ENCODE measurements around the gene ARHGAP1.

The ARHGAP1 gene

DNA sequence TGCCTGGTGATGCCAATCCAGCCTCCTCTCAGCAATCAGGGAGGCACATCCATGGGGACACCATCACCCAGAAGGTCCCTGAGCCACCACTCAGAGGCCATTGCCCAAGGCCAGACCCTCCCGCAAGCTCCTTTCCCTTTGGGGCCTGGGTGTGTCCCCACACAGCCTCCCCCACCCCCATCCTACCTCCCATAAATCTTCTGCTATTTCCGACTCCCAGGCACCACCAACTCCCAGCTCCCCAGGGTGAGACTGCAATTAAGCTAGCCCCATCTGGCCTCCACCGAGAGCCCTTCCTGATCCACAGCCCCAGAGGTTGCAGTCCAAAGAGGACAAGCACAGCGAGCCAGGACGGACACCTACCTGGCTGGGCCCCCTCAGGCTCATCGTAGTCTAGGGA, 6.3 kb downstream of the ARHGAP1 start:
- no CpG with 5 or more reads among the region's 6 CpGs for WGBS (ENCODE audit: insufficient coverage, insufficient read length)
- H3K4me1 ChIP-seq (ENCODE audit: control insufficient read depth, insufficient read depth, low read length) = no peaks in the 10 kb centered on the region
- peaks cover 4% of the 10 kb centered on the region; the same call in 1 of the 2 replicates for H3K36me3 ChIP-seq (ENCODE audit: control insufficient read depth, insufficient read depth, low read length)
- no peak for DNase-seq (ENCODE audit: low read depth, low spot score)
- no peaks in the 10 kb centered on the region for H3K27me3 ChIP-seq (ENCODE audit: control insufficient read depth, insufficient read depth, low read length)
- no peak overlapping the region for H3K4me3 ChIP-seq (ENCODE audit: low read length)
- no peaks in the 10 kb centered on the region for H3K9me3 ChIP-seq (ENCODE audit: control insufficient read depth, insufficient read depth, low read length)
- H3K27ac ChIP-seq (ENCODE audit: low read length) = no peak overlapping the region

DNA sequence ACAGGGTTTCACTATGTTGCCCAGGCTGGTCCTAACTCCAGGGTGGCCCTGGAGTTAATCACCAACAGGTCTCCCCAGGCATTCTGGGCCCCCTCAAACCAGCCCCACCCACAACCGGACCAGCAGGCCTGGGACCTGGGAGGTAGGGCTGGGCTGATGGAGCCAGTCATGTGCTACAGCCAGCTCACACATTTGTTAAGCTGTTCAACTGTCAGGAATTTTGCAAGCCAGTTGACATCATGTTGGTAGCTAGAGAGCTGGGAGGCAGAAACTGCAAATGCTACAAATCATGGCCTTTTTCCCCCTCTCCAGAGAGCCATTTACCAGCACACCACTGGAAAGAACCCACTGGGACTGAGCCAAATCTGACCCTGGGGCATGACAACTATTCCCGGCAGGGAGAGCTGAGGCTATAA, 6.8 kb downstream of the ARHGAP1 start:
- no CpG with 5 or more reads among the region's 2 CpGs for WGBS (ENCODE audit: insufficient coverage, insufficient read length)
- H3K36me3 ChIP-seq (ENCODE audit: control insufficient read depth, insufficient read depth, low read length) = peaks cover 4% of the 10 kb centered on the region; the same call in 1 of the 2 replicates
- no peak for DNase-seq (ENCODE audit: low read depth, low spot score)
- no peaks in the 10 kb centered on the region for H3K9me3 ChIP-seq (ENCODE audit: control insufficient read depth, insufficient read depth, low read length)
- no peaks in the 10 kb centered on the region for H3K4me1 ChIP-seq (ENCODE audit: control insufficient read depth, insufficient read depth, low read length)
- H3K4me3 ChIP-seq (ENCODE audit: low read length) = no peak overlapping the region
- H3K27ac ChIP-seq (ENCODE audit: low read length) = no peak overlapping the region
- no peaks in the 10 kb centered on the region for H3K27me3 ChIP-seq (ENCODE audit: control insufficient read depth, insufficient read depth, low read length)

DNA sequence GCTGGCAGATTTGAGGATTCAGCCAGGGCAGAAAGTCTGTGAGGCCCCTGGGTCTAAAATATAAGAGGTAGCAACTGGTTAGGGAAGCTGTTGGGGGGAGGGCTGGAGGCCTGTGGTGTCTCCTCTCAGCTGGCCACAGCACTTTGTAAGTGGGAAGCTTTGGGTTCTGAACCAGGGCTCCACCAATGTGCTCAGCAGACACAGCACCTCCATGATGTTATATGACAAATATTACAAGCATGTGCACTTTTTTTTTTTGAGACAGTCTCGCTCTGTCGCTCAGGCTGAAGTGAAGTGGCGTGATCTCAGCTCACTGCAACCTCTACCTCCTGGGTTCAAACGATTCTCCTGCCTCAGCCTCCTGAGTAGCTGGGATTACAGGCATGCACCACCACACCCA, 8.0 kb downstream of the ARHGAP1 start:
- no peaks in the 10 kb centered on the region for H3K4me1 ChIP-seq (ENCODE audit: control insufficient read depth, insufficient read depth, low read length)
- H3K36me3 ChIP-seq (ENCODE audit: control insufficient read depth, insufficient read depth, low read length) = peaks cover 4% of the 10 kb centered on the region; the same call in 1 of the 2 replicates
- no peaks in the 10 kb centered on the region for H3K9me3 ChIP-seq (ENCODE audit: control insufficient read depth, insufficient read depth, low read length)
- no peaks in the 10 kb centered on the region for H3K27me3 ChIP-seq (ENCODE audit: control insufficient read depth, insufficient read depth, low read length)
- H3K4me3 ChIP-seq (ENCODE audit: low read length) = no peak overlapping the region
- WGBS (ENCODE audit: insufficient coverage, insufficient read length) = no CpG with 5 or more reads among the region's 4 CpGs
- DNase-seq (ENCODE audit: low read depth, low spot score) = no peak
- no peak overlapping the region for H3K27ac ChIP-seq (ENCODE audit: low read length)

GRCh38 chr11:46690702-46691101, 9.7 kb downstream of the ARHGAP1 start:
- H3K27ac ChIP-seq (ENCODE audit: low read length) = no peak overlapping the region
- H3K4me1 ChIP-seq (ENCODE audit: control insufficient read depth, insufficient read depth, low read length) = no peaks in the 10 kb centered on the region
- peaks cover 3% of the 10 kb centered on the region; the same call in 1 of the 2 replicates for H3K36me3 ChIP-seq (ENCODE audit: control insufficient read depth, insufficient read depth, low read length)
- WGBS (ENCODE audit: insufficient coverage, insufficient read length) = no CpG with 5 or more reads among the region's 1 CpG
- H3K9me3 ChIP-seq (ENCODE audit: control insufficient read depth, insufficient read depth, low read length) = no peaks in the 10 kb centered on the region
- H3K4me3 ChIP-seq (ENCODE audit: low read length) = no peak overlapping the region
- no peaks in the 10 kb centered on the region for H3K27me3 ChIP-seq (ENCODE audit: control insufficient read depth, insufficient read depth, low read length)
- no peak for DNase-seq (ENCODE audit: low read depth, low spot score)

GRCh38 chr11:46686886-46687795, 13.3 kb downstream of the ARHGAP1 start:
- H3K4me3 ChIP-seq (ENCODE audit: low read length) = no peak overlapping the region
- H3K36me3 ChIP-seq (ENCODE audit: control insufficient read depth, insufficient read depth, low read length) = no peaks in the 10 kb centered on the region
- WGBS (ENCODE audit: insufficient coverage, insufficient read length) = no CpG with 5 or more reads among the region's 15 CpGs
- no peak for DNase-seq (ENCODE audit: low read depth, low spot score)
- no peaks in the 10 kb centered on the region for H3K9me3 ChIP-seq (ENCODE audit: control insufficient read depth, insufficient read depth, low read length)
- no peaks in the 10 kb centered on the region for H3K27me3 ChIP-seq (ENCODE audit: control insufficient read depth, insufficient read depth, low read length)
- no peaks in the 10 kb centered on the region for H3K4me1 ChIP-seq (ENCODE audit: control insufficient read depth, insufficient read depth, low read length)
- no peak overlapping the region for H3K27ac ChIP-seq (ENCODE audit: low read length)

GRCh38 chr11:46684367-46684766, 16.1 kb downstream of the ARHGAP1 start:
- Histone ChIP-seq H3K36me3 (ENCODE audit: control insufficient read depth, insufficient read depth, low read length) (peaks cover 6% of the 10 kb centered on the region), H3K4me1 (ENCODE audit: control insufficient read depth, insufficient read depth, low read length) (no peaks in the 10 kb centered on the region), H3K27me3 (ENCODE audit: control insufficient read depth, insufficient read depth, low read length) (no peaks in the 10 kb centered on the region), H3K9me3 (ENCODE audit: control insufficient read depth, insufficient read depth, low read length) (no peaks in the 10 kb centered on the region), H3K4me3 (ENCODE audit: low read length) (no peak overlapping the region), H3K27ac (ENCODE audit: low read length) (no peak overlapping the region)
- DNase-seq (ENCODE audit: low read depth, low spot score) = no peak
- WGBS (ENCODE audit: insufficient coverage, insufficient read length) = no CpG with 5 or more reads among the region's 3 CpGs

DNA sequence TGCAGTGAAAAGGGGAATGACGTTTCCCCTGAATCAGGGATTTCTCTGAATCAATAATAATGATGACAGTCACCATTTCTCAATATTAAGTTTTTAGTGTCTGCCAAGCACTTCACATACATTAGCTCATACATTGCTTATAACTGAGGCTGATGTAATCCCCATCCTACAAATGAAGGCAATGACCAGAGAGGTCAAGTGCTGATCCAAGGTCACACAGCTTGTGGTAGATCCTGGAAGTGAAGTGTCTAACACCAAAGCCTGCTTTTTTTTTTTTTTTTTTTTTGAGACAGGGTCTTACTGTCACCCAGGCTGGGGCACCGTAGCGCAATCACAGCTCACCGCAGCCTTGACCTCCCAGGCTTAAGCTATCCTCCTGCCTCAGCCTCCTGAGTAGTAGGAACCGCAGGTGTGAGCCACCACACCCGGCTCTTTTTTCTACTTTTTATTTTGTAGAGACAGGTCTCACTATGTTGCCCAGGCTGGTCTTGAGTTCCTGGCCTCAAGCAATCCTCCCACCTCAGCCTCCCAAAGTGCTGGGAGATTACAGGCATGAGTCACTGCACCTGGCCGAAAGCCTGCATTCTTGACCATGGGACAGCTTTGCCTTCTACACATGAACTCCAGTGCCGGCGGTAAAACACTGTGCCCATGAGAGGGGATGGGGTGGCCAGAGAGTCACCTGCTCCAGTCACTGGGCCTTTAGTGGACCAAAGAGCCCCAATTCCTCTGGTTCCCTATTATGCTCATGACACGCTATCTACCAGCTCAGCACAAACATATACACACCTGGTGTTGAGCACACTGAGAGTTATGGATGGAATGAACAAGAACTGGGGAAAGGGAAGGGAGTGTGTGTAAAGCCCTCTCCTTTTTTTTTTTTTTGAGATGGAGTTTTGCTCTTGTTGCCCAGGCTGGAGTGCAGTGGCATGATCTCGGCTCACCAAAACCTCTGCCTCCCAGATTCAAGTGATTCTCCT, 17.4 kb downstream of the ARHGAP1 start:
- Histone ChIP-seq H3K36me3 (ENCODE audit: control insufficient read depth, insufficient read depth, low read length) (peaks cover 14% of the 10 kb centered on the region), H3K4me1 (ENCODE audit: control insufficient read depth, insufficient read depth, low read length) (no peaks in the 10 kb centered on the region), H3K27me3 (ENCODE audit: control insufficient read depth, insufficient read depth, low read length) (no peaks in the 10 kb centered on the region), H3K27ac (ENCODE audit: low read length) (no peak overlapping the region), H3K9me3 (ENCODE audit: control insufficient read depth, insufficient read depth, low read length) (no peaks in the 10 kb centered on the region), H3K4me3 (ENCODE audit: low read length) (no peak overlapping the region)
- no CpG with 5 or more reads among the region's 11 CpGs for WGBS (ENCODE audit: insufficient coverage, insufficient read length)
- no peak for DNase-seq (ENCODE audit: low read depth, low spot score)

DNA sequence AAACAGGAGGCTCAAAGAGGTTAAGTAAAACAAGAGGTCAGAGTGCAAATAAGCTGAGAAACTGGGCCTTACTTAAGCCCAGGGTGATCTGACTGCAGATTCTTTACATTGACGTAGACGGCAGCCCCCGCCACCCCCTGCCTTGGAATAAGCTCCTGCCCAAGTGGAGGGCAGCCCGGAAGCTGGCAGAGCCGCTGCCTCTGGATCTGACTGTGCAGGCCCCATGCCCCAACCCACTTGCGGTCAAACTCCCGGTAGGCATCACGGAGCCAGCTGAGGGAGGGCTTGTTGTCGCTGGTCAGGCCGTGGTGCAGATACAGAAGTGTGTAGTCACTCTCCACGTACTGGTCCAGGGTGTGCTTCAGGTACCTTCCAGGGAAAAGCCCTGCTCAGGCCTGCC, 18.6 kb downstream of the ARHGAP1 start:
- H3K4me1 ChIP-seq (ENCODE audit: control insufficient read depth, insufficient read depth, low read length) = no peaks in the 10 kb centered on the region
- no peaks in the 10 kb centered on the region for H3K9me3 ChIP-seq (ENCODE audit: control insufficient read depth, insufficient read depth, low read length)
- WGBS (ENCODE audit: insufficient coverage, insufficient read length) = no CpG with 5 or more reads among the region's 11 CpGs
- no peak for DNase-seq (ENCODE audit: low read depth, low spot score)
- H3K4me3 ChIP-seq (ENCODE audit: low read length) = no peak overlapping the region
- H3K36me3 ChIP-seq (ENCODE audit: control insufficient read depth, insufficient read depth, low read length) = peaks cover 14% of the 10 kb centered on the region
- no peak overlapping the region for H3K27ac ChIP-seq (ENCODE audit: low read length)
- no peaks in the 10 kb centered on the region for H3K27me3 ChIP-seq (ENCODE audit: control insufficient read depth, insufficient read depth, low read length)

DNA sequence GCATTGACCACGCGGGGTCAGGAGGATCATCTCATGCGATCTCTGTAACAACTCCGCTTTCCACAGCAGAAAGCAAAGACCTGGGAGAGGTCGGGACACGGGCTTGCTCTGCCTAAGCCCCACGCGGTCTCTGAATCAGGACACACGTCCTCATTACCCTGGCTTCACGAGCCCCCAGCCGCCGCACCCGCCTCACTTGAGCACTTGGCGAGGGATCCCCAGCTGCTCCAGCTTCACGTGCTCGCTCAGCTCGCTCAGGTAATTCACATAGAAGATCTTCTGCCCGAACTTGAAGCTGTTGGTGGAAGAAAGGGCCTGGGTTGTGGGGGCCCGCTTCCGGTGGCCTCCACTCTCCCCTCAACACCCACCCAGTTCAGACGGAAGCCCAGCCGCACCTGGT, 19.6 kb downstream of the ARHGAP1 start:
- peaks cover 14% of the 10 kb centered on the region for H3K36me3 ChIP-seq (ENCODE audit: control insufficient read depth, insufficient read depth, low read length)
- no peaks in the 10 kb centered on the region for H3K9me3 ChIP-seq (ENCODE audit: control insufficient read depth, insufficient read depth, low read length)
- no peak overlapping the region for H3K4me3 ChIP-seq (ENCODE audit: low read length)
- H3K27ac ChIP-seq (ENCODE audit: low read length) = no peak overlapping the region
- no peak for DNase-seq (ENCODE audit: low read depth, low spot score)
- H3K27me3 ChIP-seq (ENCODE audit: control insufficient read depth, insufficient read depth, low read length) = no peaks in the 10 kb centered on the region
- H3K4me1 ChIP-seq (ENCODE audit: control insufficient read depth, insufficient read depth, low read length) = no peaks in the 10 kb centered on the region
- no CpG with 5 or more reads among the region's 22 CpGs for WGBS (ENCODE audit: insufficient coverage, insufficient read length)

DNA sequence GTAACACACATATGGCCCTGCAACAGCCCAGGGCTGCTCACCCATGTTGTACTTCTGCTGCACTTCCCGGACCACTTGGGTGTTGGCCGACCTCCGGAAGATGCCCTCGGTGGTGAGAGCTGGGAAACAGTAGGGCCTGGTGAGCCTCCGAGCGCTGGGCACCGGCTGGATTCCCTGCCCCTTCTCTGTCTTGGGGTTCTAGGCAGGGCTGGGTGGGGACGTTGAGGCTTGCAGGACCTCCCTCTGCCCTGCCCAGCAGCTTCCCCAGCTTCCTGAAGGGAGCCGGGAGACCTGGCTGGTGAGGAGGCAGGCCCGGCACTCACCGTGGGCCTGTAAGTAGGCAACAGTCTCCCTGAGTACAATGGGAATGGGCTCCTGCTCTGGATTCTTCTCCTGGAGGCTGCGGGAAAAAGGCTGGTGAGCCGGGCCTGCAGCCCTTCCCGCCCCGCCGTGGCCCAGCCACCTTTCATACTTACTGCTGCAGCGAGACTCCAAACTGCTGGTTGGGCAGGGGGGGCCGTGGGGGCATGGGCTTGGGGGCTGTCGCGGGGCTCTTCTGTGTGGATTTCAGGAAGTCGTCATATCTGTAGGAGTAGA, 20.2 kb downstream of the ARHGAP1 start:
- no CpG with 5 or more reads among the region's 21 CpGs for WGBS (ENCODE audit: insufficient coverage, insufficient read length)
- Histone ChIP-seq H3K4me3 (ENCODE audit: low read length) (no peak overlapping the region), H3K36me3 (ENCODE audit: control insufficient read depth, insufficient read depth, low read length) (peaks cover 14% of the 10 kb centered on the region), H3K27ac (ENCODE audit: low read length) (no peak overlapping the region), H3K4me1 (ENCODE audit: control insufficient read depth, insufficient read depth, low read length) (no peaks in the 10 kb centered on the region; the same call in 1 of the 2 replicates), H3K9me3 (ENCODE audit: control insufficient read depth, insufficient read depth, low read length) (no peaks in the 10 kb centered on the region), H3K27me3 (ENCODE audit: control insufficient read depth, insufficient read depth, low read length) (no peaks in the 10 kb centered on the region)
- no peak for DNase-seq (ENCODE audit: low read depth, low spot score)

Measured in iPS DF 6.9 (cell line).